K562 (cell line): ENCODE data around the gene MFSD11. TPM values are rescaled to one million over a fixed set of nuclear protein-coding genes. Genes with fewer than 3 reads are reported as not detected.

Experiments used
- EGR1 ChIP-seq: fragments of 450-650 bp; conservative IDR thresholded peaks from 2 replicates; pipeline ENCODE4 v1.6.1; 2017; ENCODE audit warnings: mild to moderate bottlenecking
- HLTF ChIP-seq: fragments of 450-650 bp; IDR thresholded peaks from 2 replicates; pipeline ENCODE4 v1.6.1; 2016
- TRIM28 ChIP-seq: fragments of 450-650 bp; IDR thresholded peaks from 2 replicates; pipeline ENCODE4 v1.6.1; 2017
- WHSC1 ChIP-seq: IDR thresholded peaks from one replicate; pipeline ENCODE4 v1.6.1; 2012; ENCODE audit warnings: low read length, control low read depth, inconsistent platforms
- ZFP30 ChIP-seq: fragments of 250-450 bp; sonication (Bioruptor Pico); IDR thresholded peaks from 2 replicates; pipeline ENCODE4 v1.8.0; 2022; ENCODE audit warnings: moderate library complexity, mild to moderate bottlenecking, inconsistent platforms, borderline replicate concordance
- ZNF57 ChIP-seq: fragments of 450-650 bp; formaldehyde crosslinking; IDR thresholded peaks from 2 replicates; pipeline ENCODE4 v1.4.0; 2020; ENCODE audit warnings: mild to moderate bottlenecking, moderate library complexity
- polyA plus RNA-seq, 8 experiments: library from polyadenylated mRNA; depleted of rRNA in 4 of 8; stranded (reverse) in 5 of 8; unstranded in 3 of 8; fragments of >200 nt; fragmentation: Nextera tagmentation in 2 of 8; fragmentation: Illumina TruSeq in 1 of 8; extraction: Ambion mirVana in 2 of 8; extraction: Trizol in 1 of 8; gene quantifications; 2 replicates each; pipeline versions ENCODE4 v1.2.1 to v1.2.3, GENCODE V29; 2011 to 2014; ENCODE audit warnings: inconsistent platforms in 1 of 8, missing spikeins in 1 of 8
- total RNA-seq, 7 experiments: library from RNA; depleted of rRNA in 6 of 7; stranded (reverse); fragments of >200 nt in 6 of 7; fragmentation: Illumina TruSeq in 2 of 7; extraction: Trizol in 2 of 7; gene quantifications; 2 replicates each; pipeline versions ENCODE4 v1.2.1 to v1.2.3, GENCODE V29; 2011 to 2021; ENCODE audit warnings: low replicate concordance in 1 of 7
- TF ChIP-seq, protein P1 (sequence below): fragments of 450-650 bp; IDR thresholded peaks from 2 replicates; pipeline ENCODE4 v1.6.1; 2016; ENCODE audit warnings: missing biosample characterization, missing genetic modification characterization
- TF ChIP-seq, protein P2 (sequence below): sonication (generic); formaldehyde crosslinking; IDR thresholded peaks from 2 replicates; pipeline ENCODE4 v1.8.0; 2022; ENCODE audit warnings: mild to moderate bottlenecking, missing genetic modification reagents, borderline replicate concordance
- TF ChIP-seq, protein P3 (sequence below): fragments of 450-650 bp; formaldehyde crosslinking; conservative IDR thresholded peaks from 2 replicates; pipeline ENCODE4 v1.4.0; 2022; ENCODE audit warnings: mild to moderate bottlenecking, missing genetic modification characterization
- TF ChIP-seq, protein P4 (sequence below): fragments of 450-650 bp; IDR thresholded peaks from 2 replicates; pipeline ENCODE4 v1.6.1; 2016

Gene MFSD11
- total and polyA plus RNA-seq, 9 of the 15 experiments (the other 6 are each of a cell fraction or from before 2014, with no cell fraction given) = 14.4 to 24.5 (median 19.9) TPM

DNA sequence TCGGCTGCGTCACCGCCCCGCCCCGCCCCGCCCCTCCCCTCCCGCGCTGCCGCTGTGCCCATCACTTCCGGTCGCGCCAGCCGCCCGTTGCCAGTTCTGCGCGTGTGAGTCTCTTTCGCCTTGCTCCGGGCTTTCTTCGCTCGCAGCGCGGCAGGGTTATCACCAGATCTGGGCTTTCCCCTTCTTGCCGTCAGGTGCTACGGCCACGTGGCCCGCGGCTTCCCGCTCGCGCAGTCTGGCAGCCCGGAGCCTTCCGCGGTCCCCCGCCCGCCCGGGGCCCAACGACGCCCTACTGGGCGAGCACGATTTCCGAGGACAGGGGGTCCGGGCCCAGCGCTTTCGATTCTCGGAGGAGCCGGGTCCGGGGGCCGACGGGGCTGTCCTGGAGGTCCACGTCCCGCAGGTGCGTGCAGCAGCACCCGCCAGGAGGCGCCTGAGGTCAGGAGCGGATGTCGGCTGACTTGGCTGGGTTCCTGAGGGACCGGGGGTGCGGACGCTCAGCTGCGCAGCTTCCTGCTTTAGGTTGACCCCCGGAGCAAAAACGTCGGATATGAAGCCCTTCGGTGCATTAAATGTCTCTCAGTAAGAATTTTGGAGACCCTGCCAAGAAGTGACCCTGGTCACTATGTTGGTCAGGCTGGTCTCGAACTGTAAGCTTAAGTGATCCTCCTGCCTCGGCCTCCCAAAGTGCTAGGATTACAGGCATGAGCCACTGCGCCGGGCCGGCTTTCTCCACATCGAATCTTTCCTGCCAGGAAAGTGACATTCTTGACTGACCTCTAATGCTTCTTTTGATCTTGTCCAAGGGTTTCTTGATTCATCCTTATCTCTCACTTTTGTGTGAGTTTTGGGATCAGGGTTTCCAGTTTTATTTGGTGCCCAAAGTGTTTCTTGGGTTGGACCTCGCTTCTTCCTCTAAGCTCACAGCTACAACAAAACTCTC lies 10.9 kb upstream of the MFSD11 start, which contains the start of gene METTL23 (continued):
- TF ChIP-seq, protein P1, sequence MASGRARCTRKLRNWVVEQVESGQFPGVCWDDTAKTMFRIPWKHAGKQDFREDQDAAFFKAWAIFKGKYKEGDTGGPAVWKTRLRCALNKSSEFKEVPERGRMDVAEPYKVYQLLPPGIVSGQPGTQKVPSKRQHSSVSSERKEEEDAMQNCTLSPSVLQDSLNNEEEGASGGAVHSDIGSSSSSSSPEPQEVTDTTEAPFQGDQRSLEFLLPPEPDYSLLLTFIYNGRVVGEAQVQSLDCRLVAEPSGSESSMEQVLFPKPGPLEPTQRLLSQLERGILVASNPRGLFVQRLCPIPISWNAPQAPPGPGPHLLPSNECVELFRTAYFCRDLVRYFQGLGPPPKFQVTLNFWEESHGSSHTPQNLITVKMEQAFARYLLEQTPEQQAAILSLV = no peak
- TF ChIP-seq WHSC1 = no peak
- TF ChIP-seq, protein P2, sequence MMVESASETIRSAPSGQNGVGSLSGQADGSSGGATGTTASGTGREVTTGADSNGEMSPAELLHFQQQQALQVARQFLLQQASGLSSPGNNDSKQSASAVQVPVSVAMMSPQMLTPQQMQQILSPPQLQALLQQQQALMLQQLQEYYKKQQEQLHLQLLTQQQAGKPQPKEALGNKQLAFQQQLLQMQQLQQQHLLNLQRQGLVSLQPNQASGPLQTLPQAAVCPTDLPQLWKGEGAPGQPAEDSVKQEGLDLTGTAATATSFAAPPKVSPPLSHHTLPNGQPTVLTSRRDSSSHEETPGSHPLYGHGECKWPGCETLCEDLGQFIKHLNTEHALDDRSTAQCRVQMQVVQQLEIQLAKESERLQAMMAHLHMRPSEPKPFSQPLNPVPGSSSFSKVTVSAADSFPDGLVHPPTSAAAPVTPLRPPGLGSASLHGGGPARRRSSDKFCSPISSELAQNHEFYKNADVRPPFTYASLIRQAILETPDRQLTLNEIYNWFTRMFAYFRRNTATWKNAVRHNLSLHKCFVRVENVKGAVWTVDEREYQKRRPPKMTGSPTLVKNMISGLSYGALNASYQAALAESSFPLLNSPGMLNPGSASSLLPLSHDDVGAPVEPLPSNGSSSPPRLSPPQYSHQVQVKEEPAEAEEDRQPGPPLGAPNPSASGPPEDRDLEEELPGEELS (CRISPR knock-in tag) = no peak
- no peak for TF ChIP-seq ZFP30 (CRISPR knock-in tag)
- TF ChIP-seq HLTF = no peak
- no peak for TF ChIP-seq EGR1
- TF ChIP-seq TRIM28 = no peak
- TF ChIP-seq ZNF57 (CRISPR knock-in tag) = no peak
- TF ChIP-seq, protein P3, sequence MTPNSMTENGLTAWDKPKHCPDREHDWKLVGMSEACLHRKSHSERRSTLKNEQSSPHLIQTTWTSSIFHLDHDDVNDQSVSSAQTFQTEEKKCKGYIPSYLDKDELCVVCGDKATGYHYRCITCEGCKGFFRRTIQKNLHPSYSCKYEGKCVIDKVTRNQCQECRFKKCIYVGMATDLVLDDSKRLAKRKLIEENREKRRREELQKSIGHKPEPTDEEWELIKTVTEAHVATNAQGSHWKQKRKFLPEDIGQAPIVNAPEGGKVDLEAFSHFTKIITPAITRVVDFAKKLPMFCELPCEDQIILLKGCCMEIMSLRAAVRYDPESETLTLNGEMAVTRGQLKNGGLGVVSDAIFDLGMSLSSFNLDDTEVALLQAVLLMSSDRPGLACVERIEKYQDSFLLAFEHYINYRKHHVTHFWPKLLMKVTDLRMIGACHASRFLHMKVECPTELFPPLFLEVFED (CRISPR knock-in tag) = no peak
- TF ChIP-seq, protein P4, sequence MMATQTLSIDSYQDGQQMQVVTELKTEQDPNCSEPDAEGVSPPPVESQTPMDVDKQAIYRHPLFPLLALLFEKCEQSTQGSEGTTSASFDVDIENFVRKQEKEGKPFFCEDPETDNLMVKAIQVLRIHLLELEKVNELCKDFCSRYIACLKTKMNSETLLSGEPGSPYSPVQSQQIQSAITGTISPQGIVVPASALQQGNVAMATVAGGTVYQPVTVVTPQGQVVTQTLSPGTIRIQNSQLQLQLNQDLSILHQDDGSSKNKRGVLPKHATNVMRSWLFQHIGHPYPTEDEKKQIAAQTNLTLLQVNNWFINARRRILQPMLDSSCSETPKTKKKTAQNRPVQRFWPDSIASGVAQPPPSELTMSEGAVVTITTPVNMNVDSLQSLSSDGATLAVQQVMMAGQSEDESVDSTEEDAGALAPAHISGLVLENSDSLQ = no peak; the same call in 1 of the 2 replicates
